Smooth muscle cell (in vitro differentiated cells): ENCODE results near the gene CASKIN2. TPM values are rescaled to one million over a fixed set of nuclear protein-coding genes. Genes with fewer than 3 reads are reported as not detected.

Experiments
- DNase-seq: peaks from one replicate; lab custom pipeline; 2025; ENCODE audit not compliant: unreplicated experiment; lab: John Stamatoyannopoulos, UW
- H2AFZ ChIP-seq: fragments of 200-600 bp; sonication (generic); 2 replicates; pipeline ENCODE4 v1.6.0; 2016; ENCODE audit warnings: antibody characterized with exemption, low read depth, mild to moderate bottlenecking
- H3F3A ChIP-seq: fragments of 200-600 bp; sonication (generic); 2 replicates; pipeline ENCODE4 v1.6.0; 2017; ENCODE audit warnings: antibody characterized with exemption, low read depth
- H3K27ac ChIP-seq: fragments of 200-600 bp; sonication (generic); 2 replicates; pipeline ENCODE4 v1.5.1; 2016; ENCODE audit warnings: low read depth, mild to moderate bottlenecking
- H3K27me3 ChIP-seq: fragments of 200-600 bp; sonication (generic); 2 replicates; pipeline ENCODE4 v1.6.1; 2016; ENCODE audit warnings: low read depth, mild to moderate bottlenecking
- H3K36me3 ChIP-seq: fragments of 200-600 bp; sonication (generic); 2 replicates; pipeline ENCODE4 v1.5.1; 2016; ENCODE audit warnings: low read depth
- H3K4me1 ChIP-seq: fragments of 200-600 bp; sonication (generic); 2 replicates; pipeline ENCODE4 v1.5.1; 2016; ENCODE audit warnings: low read depth
- H3K4me2 ChIP-seq: fragments of 200-600 bp; sonication (generic); 2 replicates; pipeline ENCODE4 v1.6.0; 2016; ENCODE audit warnings: mild to moderate bottlenecking
- H3K4me3 ChIP-seq: fragments of 200-600 bp; sonication (generic); 2 replicates; pipeline ENCODE4 v1.5.1; 2016; ENCODE audit warnings: mild to moderate bottlenecking
- H3K79me2 ChIP-seq: fragments of 200-600 bp; sonication (generic); 2 replicates; pipeline ENCODE4 v1.6.0; 2016; ENCODE audit warnings: low read depth, mild to moderate bottlenecking
- H3K9ac ChIP-seq: fragments of 200-600 bp; sonication (generic); 2 replicates; pipeline ENCODE4 v1.6.0; 2016; ENCODE audit warnings: low read depth
- H3K9me3 ChIP-seq: fragments of 200-600 bp; sonication (generic); replicated peaks from 2 replicates; pipeline ENCODE4 v1.5.1; 2016; ENCODE audit warnings: low read depth
- H4K20me1 ChIP-seq: fragments of 200-600 bp; sonication (generic); 2 replicates; pipeline ENCODE4 v1.6.0; 2016; ENCODE audit warnings: low read depth
- CTCF ChIP-seq: fragments of 200-600 bp; sonication (generic); IDR thresholded peaks from 2 replicates; pipeline ENCODE4 v1.5.1; 2017; ENCODE audit warnings: borderline replicate concordance, mild to moderate bottlenecking, antibody characterized with exemption; ENCODE audit not compliant: insufficient read depth, poor library complexity, severe bottlenecking
- WGBS: methylation state at CpG from one replicate; pipeline ENCODE4 v1.1.7; 2016; ENCODE audit warnings: low lambda C conversion rate; 5-methylcytosine and 5-hydroxymethylcytosine counted together
- polyA plus RNA-seq: library from polyadenylated mRNA; unstranded; fragments of >200 nt; fragmentation: Nextera tagmentation; extraction: Ambion mirVana; gene quantifications from 2 replicates; pipeline ENCODE4 v1.2.1, GENCODE V29; 2016
- total RNA-seq: library from RNA; depleted of rRNA; stranded (reverse); fragments of >200 nt; gene quantifications from 2 replicates; pipeline ENCODE4 v1.2.3, GENCODE V29; 2014

Gene CASKIN2
- total and polyA plus RNA-seq, 2 experiments from 2014 or later: 2.6 to 8.0 TPM

DNA sequence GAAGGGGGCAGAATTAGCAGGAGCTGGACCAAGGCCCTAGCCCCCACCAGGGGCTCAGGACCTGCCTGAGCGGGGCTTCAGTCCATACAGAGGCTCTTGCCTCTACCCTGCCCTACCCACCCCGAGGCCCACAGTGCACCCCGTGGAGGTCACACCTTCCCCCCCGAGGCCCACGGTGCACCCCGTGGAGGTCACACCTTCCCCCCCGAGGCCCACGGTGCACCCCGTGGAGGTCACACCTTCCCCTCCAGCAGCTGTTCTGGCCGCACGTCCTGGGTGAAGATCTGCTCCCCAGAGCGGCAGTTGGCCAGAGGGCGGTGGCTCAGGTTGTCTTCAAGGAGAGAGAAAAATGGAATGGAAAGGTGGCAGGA, 11.4 kb downstream of the CASKIN2 start:
- TF ChIP-seq CTCF: no peak
- no peak overlapping the region for H3K4me3 ChIP-seq
- 92% methylated on average over 12 of the region's 13 CpGs for WGBS
- H3K27ac ChIP-seq: no peak overlapping the region
- H3K27me3 ChIP-seq: no peaks in the 10 kb centered on the region
- H2AFZ ChIP-seq: no peak overlapping the region
- no peak overlapping the region for H3K9ac ChIP-seq
- peaks cover 18% of the 10 kb centered on the region for H4K20me1 ChIP-seq
- no peak for DNase-seq
- H3K9me3 ChIP-seq: no peaks in the 10 kb centered on the region
- no peaks in the 10 kb centered on the region for H3F3A ChIP-seq
- no peaks in the 10 kb centered on the region for H3K36me3 ChIP-seq
- H3K4me1 ChIP-seq: no peaks in the 10 kb centered on the region
- H3K4me2 ChIP-seq: no peak overlapping the region
- no peaks in the 10 kb centered on the region for H3K79me2 ChIP-seq

DNA sequence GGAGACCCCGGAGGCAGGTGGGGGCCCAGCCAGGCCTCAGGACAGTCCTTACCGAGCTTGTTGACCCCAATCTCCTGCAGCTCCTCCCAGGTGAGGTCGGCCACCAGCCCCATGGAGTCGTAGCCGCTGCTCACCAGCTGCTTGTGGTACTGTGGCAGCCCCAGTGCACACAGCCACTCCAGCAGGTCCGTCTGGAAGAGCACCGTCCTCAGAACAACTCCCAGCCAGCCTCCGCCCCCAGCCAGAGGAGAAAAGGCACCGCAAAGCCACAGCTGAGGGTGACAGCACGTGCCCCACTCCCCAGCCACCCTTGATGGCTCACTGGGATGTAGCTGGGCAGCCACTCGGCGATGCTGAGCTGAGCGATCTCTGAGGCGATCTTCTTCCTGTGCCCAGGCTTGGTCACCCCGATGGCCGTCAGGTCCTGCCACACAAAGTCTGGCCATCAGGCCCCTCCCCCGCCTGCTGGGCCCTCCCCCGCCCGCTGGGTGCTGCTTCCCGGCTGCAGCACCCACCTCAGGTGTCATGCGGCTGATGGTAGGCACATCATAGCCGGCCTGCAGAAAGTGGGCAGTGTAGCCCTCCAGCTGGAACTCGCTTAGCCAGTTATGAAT, 11.9 kb downstream of the CASKIN2 start:
- Histone ChIP-seq H2AFZ (no peak overlapping the region), H3K9ac (no peak overlapping the region), H4K20me1 (peaks cover 13% of the 10 kb centered on the region), H3K79me2 (no peaks in the 10 kb centered on the region), H3K4me1 (no peaks in the 10 kb centered on the region), H3K27me3 (no peaks in the 10 kb centered on the region), H3K4me2 (no peak overlapping the region), H3K4me3 (no peak overlapping the region), H3K36me3 (no peaks in the 10 kb centered on the region), H3K9me3 (no peaks in the 10 kb centered on the region), H3F3A (no peaks in the 10 kb centered on the region), H3K27ac (no peak overlapping the region)
- DNase-seq: no peak
- no peak for TF ChIP-seq CTCF
- 92% methylated on average over 22 of the region's 23 CpGs for WGBS

DNA sequence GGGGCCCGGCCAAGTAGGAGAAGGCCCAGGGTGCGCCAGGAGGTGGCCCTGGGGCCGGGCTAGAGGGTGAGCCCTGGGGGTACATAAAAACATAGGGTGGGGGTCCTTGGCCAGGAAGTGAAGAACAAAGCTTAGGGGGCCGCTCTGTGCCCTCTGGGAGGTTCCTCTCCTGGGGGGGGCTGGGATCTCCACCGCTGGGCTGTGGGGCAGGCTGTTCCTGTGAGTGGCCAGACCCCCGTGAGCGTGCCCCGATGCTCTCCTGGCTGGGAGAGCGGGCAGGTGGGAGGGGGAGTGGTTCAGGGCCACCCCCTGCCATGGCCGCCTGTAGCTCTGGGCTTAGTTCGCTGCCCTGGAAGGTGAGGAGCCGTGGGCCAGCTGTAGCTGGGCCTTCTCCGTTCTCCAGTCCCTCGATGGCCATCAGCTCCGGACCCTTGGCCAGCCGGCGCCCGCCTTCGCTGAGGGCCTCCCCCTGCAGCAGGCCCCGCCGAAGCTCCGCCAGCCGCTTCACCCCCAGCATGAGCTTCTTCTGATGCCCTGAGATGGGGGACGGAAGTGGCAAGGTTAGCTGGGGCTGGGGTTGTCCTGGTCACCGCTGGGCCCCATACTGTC, 12.5 kb downstream of the CASKIN2 start:
- Histone ChIP-seq H3K79me2 (no peaks in the 10 kb centered on the region), H2AFZ (no peak overlapping the region), H3K36me3 (no peaks in the 10 kb centered on the region), H3K9ac (no peak overlapping the region), H3K27ac (no peak overlapping the region), H4K20me1 (peaks cover 7% of the 10 kb centered on the region), H3F3A (no peaks in the 10 kb centered on the region), H3K27me3 (no peaks in the 10 kb centered on the region), H3K9me3 (no peaks in the 10 kb centered on the region), H3K4me1 (no peaks in the 10 kb centered on the region), H3K4me2 (no peak overlapping the region), H3K4me3 (no peak overlapping the region)
- TF ChIP-seq CTCF: no peak
- no peak for DNase-seq
- 95% methylated on average over 15 of the region's 25 CpGs for WGBS
